ENCODE results near the gene TET3.

- no peak for TF ChIP-seq POLR2AphosphoS5 (IDR thresholded peaks at IDR 0.05; ENCODE audit: borderline replicate concordance, low read depth, low read length)
- TF ChIP-seq EZH2 (IDR thresholded peaks at IDR 0.05), result no peak
- TF ChIP-seq FOXP2 (optimal IDR thresholded peaks at IDR 0.05; ENCODE audit: control extremely low read depth, extremely low read length, insufficient read depth), result no peak
These were observed 2.6 kb downstream of the TET3 start for GRCh38 chr2:73987109-73987947.
